Large intestine (tissue), 3 donors: Measurements from ENCODE around the gene METTL18. TPM values are rescaled to one million over a fixed set of nuclear protein-coding genes. Genes with fewer than 3 reads are reported as not detected.

Source experiments
- DNase-seq, 2 donors: peaks; one replicate each; pipeline versions ENCODE4 v3.0.0 to v3.0.0-alpha.2; 2013
- H3K27ac ChIP-seq: one replicate; pipeline ENCODE4 v1.5.1; 2013; ENCODE audit warnings: low read length
- H3K27me3 ChIP-seq: 2 replicates; pipeline ENCODE4 v1.6.1; 2013; ENCODE audit warnings: low read length; ENCODE audit not compliant: control insufficient read depth, insufficient read depth
- H3K36me3 ChIP-seq: 2 replicates; pipeline ENCODE4 v1.6.1; 2013; ENCODE audit warnings: low read length; ENCODE audit not compliant: control insufficient read depth, insufficient read depth
- H3K4me1 ChIP-seq: one replicate; pipeline ENCODE4 v1.6.1; 2013; ENCODE audit warnings: low read length; ENCODE audit not compliant: control insufficient read depth, insufficient read depth
- H3K4me3 ChIP-seq: one replicate; pipeline ENCODE4 v1.5.1; 2013; ENCODE audit warnings: low read length
- H3K9me3 ChIP-seq: one replicate; pipeline ENCODE4 v1.6.1; 2013; ENCODE audit warnings: mild to moderate bottlenecking, low read depth, low read length, moderate library complexity; ENCODE audit not compliant: control insufficient read depth
- WGBS: methylation state at CpG from one replicate; pipeline ENCODE4 v1.1.5; 2013; ENCODE audit warnings: low lambda C conversion rate; ENCODE audit not compliant: insufficient coverage; 5-methylcytosine and 5-hydroxymethylcytosine counted together
- polyA plus RNA-seq: library from polyadenylated mRNA; unstranded; fragments of 120-200 nt; gene quantifications from one replicate; pipeline ENCODE4 v1.2.1, GENCODE V29; 2013

Gene METTL18
- polyA plus RNA-seq, 1 donor, result 11.2 TPM

GRCh38 chr1:169788402-169788801, 6.3 kb downstream of the METTL18 start:
- H3K4me3 ChIP-seq, result no peak overlapping the region
- H3K9me3 ChIP-seq, result no peaks in the 10 kb centered on the region
- WGBS, result no CpG with 5 or more reads among the region's 2 CpGs
- peak; percentile 18 to 23 for DNase-seq
- no peak overlapping the region for H3K27ac ChIP-seq
- no peaks in the 10 kb centered on the region for H3K36me3 ChIP-seq
- H3K27me3 ChIP-seq, result peaks cover 7% of the 10 kb centered on the region
- H3K4me1 ChIP-seq, result no peaks in the 10 kb centered on the region

GRCh38 chr1:169786974-169787373, 7.7 kb downstream of the METTL18 start:
- Histone ChIP-seq H3K27ac (no peak overlapping the region), H3K4me1 (no peaks in the 10 kb centered on the region), H3K27me3 (peaks cover 7% of the 10 kb centered on the region), H3K4me3 (no peak overlapping the region), H3K36me3 (no peaks in the 10 kb centered on the region), H3K9me3 (no peaks in the 10 kb centered on the region)
- WGBS, result 80% methylated on average over 1 of the region's 3 CpGs
- DNase-seq, result no peak

- DNase-seq, result no peak
- no peak overlapping the region for H3K4me3 ChIP-seq
- H3K27me3 ChIP-seq, result peaks cover 7% of the 10 kb centered on the region
- no CpG with 5 or more reads among the region's 6 CpGs for WGBS
- no peak overlapping the region for H3K27ac ChIP-seq
- H3K4me1 ChIP-seq, result no peaks in the 10 kb centered on the region
- H3K36me3 ChIP-seq, result no peaks in the 10 kb centered on the region
- no peaks in the 10 kb centered on the region for H3K9me3 ChIP-seq
Measured at GRCh38 chr1:169785267-169785666, 9.4 kb downstream of the METTL18 start.

GRCh38 chr1:169784102-169784501, 10.6 kb downstream of the METTL18 start:
- no peak overlapping the region for H3K4me3 ChIP-seq
- no peak for DNase-seq
- no peaks in the 10 kb centered on the region for H3K36me3 ChIP-seq
- no peaks in the 10 kb centered on the region for H3K4me1 ChIP-seq
- H3K9me3 ChIP-seq, result no peaks in the 10 kb centered on the region
- H3K27ac ChIP-seq, result no peak overlapping the region
- peaks cover 7% of the 10 kb centered on the region for H3K27me3 ChIP-seq

- H3K4me1 ChIP-seq, result no peaks in the 10 kb centered on the region
- H3K27ac ChIP-seq, result no peak overlapping the region
- 74% methylated on average over 2 of the region's 3 CpGs for WGBS
- H3K4me3 ChIP-seq, result no peak overlapping the region
- no peaks in the 10 kb centered on the region for H3K9me3 ChIP-seq
- no peak for DNase-seq
- peaks cover 9% of the 10 kb centered on the region for H3K27me3 ChIP-seq
- no peaks in the 10 kb centered on the region for H3K36me3 ChIP-seq
Measured at GRCh38 chr1:169782596-169782995, 12.1 kb downstream of the METTL18 start.

GRCh38 chr1:169779970-169780369, 14.7 kb downstream of the METTL18 start:
- no peak overlapping the region for H3K4me3 ChIP-seq

GRCh38 chr1:169779150-169779549, 15.6 kb downstream of the METTL18 start:
- Histone ChIP-seq H3K4me3 (no peak overlapping the region), H3K27me3 (peaks cover 5% of the 10 kb centered on the region), H3K36me3 (no peaks in the 10 kb centered on the region), H3K27ac (no peak overlapping the region), H3K4me1 (no peaks in the 10 kb centered on the region), H3K9me3 (no peaks in the 10 kb centered on the region)
- DNase-seq, result no peak

More at GRCh38 chr1:169779970-169780369, 14.7 kb downstream of the METTL18 start:
- H3K4me1 ChIP-seq, result no peaks in the 10 kb centered on the region
- no peak for DNase-seq
- H3K36me3 ChIP-seq, result no peaks in the 10 kb centered on the region
- H3K27ac ChIP-seq, result no peak overlapping the region
- H3K27me3 ChIP-seq, result peaks cover 5% of the 10 kb centered on the region
- no peaks in the 10 kb centered on the region for H3K9me3 ChIP-seq
- no CpG with 5 or more reads among the region's 4 CpGs for WGBS

GRCh38 chr1:169776440-169776839, 18.3 kb downstream of the METTL18 start:
- Histone ChIP-seq H3K9me3 (no peaks in the 10 kb centered on the region), H3K4me3 (no peak overlapping the region), H3K27ac (no peak overlapping the region), H3K36me3 (no peaks in the 10 kb centered on the region), H3K4me1 (no peaks in the 10 kb centered on the region), H3K27me3 (peaks cover 4% of the 10 kb centered on the region)
- no peak for DNase-seq
- no CpG with 5 or more reads among the region's 3 CpGs for WGBS

GRCh38 chr1:169768161-169768560, 26.5 kb downstream of the METTL18 start:
- WGBS, result 80% methylated on average over 1 of the region's 2 CpGs
- Histone ChIP-seq H3K27ac (no peak overlapping the region), H3K36me3 (no peaks in the 10 kb centered on the region), H3K4me1 (peaks cover 1% of the 10 kb centered on the region), H3K9me3 (no peaks in the 10 kb centered on the region), H3K27me3 (peaks cover 3% of the 10 kb centered on the region), H3K4me3 (no peak overlapping the region)
- DNase-seq, result no peak

GRCh38 chr1:169765580-169766331, 29.0 kb downstream of the METTL18 start:
- H3K4me3 ChIP-seq, result no peak overlapping the region
- no peaks in the 10 kb centered on the region for H3K27me3 ChIP-seq
- H3K4me1 ChIP-seq, result peaks cover 5% of the 10 kb centered on the region
- peak in 1 of 2 donors; percentile 4 for DNase-seq
- H3K9me3 ChIP-seq, result no peaks in the 10 kb centered on the region
- whole genome bisulfite sequencing, result 15% methylated on average over 2 of the region's 7 CpGs
- H3K36me3 ChIP-seq, result no peaks in the 10 kb centered on the region
- no peak overlapping the region for H3K27ac ChIP-seq

- no peaks in the 10 kb centered on the region for H3K27me3 ChIP-seq
- no peaks in the 10 kb centered on the region for H3K9me3 ChIP-seq
- H3K27ac ChIP-seq, result no peak overlapping the region
- no peak for DNase-seq
- H3K4me3 ChIP-seq, result no peak overlapping the region
- H3K4me1 ChIP-seq, result peaks cover 5% of the 10 kb centered on the region
- 100% methylated on average over 1 of the region's 1 CpG for WGBS
- no peaks in the 10 kb centered on the region for H3K36me3 ChIP-seq
Measured at GRCh38 chr1:169764919-169765318, 29.8 kb downstream of the METTL18 start.
